Ovary (tissue), 9 donors: Measurements from ENCODE around the gene PTPRN2. TPM values are rescaled to one million over a fixed set of nuclear protein-coding genes. Genes with fewer than 3 reads are reported as not detected.

Experiments
- DNase-seq, 5 donors: peaks; one replicate each; pipeline ENCODE4 v3.0.0-alpha.2; 2019 to 2020
- H3K27ac ChIP-seq, 2 donors: fragments of 200-600 bp; one replicate each; pipeline versions ENCODE4 v1.5.1 to v1.8.0; 2019 to 2022
- H3K27me3 ChIP-seq: fragments of 200-600 bp; one replicate; pipeline ENCODE4 v1.8.0; 2022
- H3K36me3 ChIP-seq: fragments of 200-600 bp; sonication (generic); one replicate; pipeline ENCODE4 v1.5.1; 2019
- H3K4me1 ChIP-seq: one replicate; pipeline ENCODE4 v1.8.1; 2013; ENCODE audit warnings: mild to moderate bottlenecking, moderate library complexity; ENCODE audit not compliant: insufficient read depth
- H3K4me3 ChIP-seq: fragments of 200-600 bp; sonication (generic); one replicate; pipeline ENCODE4 v1.5.1; 2017
- H3K9me3 ChIP-seq, 2 donors: fragments of 200-600 bp in 1 of 2; sonication (generic) in 1 of 2; one replicate each; pipeline versions ENCODE4 v1.5.1 to v1.8.1; 2013 to 2019; ENCODE audit warnings: mild to moderate bottlenecking in 1 of 2, moderate library complexity in 1 of 2
- CTCF ChIP-seq, 3 donors: fragments of 450-650 bp in 2 of 3; fragments of 200-600 bp in 1 of 3; IDR thresholded peaks; one replicate each; pipeline versions ENCODE4 v1.5.1 to v1.8.0; 2016 to 2022; ENCODE audit warnings: antibody characterized with exemption in 3 of 3, mild to moderate bottlenecking in 1 of 3
- EP300 ChIP-seq: sonication (generic); formaldehyde crosslinking; IDR thresholded peaks from one replicate; pipeline ENCODE4 v1.6.1; 2017; ENCODE audit warnings: antibody characterized with exemption
- POLR2A ChIP-seq: fragments of 450-650 bp; IDR thresholded peaks from one replicate; pipeline ENCODE4 v1.6.1; 2017; ENCODE audit warnings: antibody characterized with exemption, mild to moderate bottlenecking, moderate library complexity
- WGBS, 3 donors: extraction: QIAGEN DNeasy Blood & Tissue Kit in 1 of 3; methylation state at CpG; one replicate each; pipeline versions ENCODE4 v1.1.5 to v1.1.7; 2013 to 2017; 5-methylcytosine and 5-hydroxymethylcytosine counted together
- intact Hi-C, 4 donors: fragments of 100-400 bp; cut with DNase I; formaldehyde crosslinking; loops; one replicate each; pipeline versions ENCODE4 v1.11.0 to v1.15.1; 2022 to 2023
- polyA plus RNA-seq, 2 donors: library from polyadenylated mRNA; stranded (reverse); fragments of 200-250 nt in 1 of 2; fragments of 350-450 nt in 1 of 2; fragmentation: Illumina TruSeq in 1 of 2; extraction: RNeasy Lipid Tissue Mini Kit (QIAGEN cat#74804) in 1 of 2; gene quantifications; one replicate each; pipeline ENCODE4 v1.2.3, GENCODE V29; 2013 to 2014
- total RNA-seq, 7 donors: library from RNA; depleted of rRNA in 2 of 7; stranded (reverse); fragments of >200 nt in 2 of 7; fragmentation: NEBNext Ultra II Directional in 3 of 7; extraction: Animal tissue kit (Norgen Biotek cat#: 25700) in 3 of 7; gene quantifications; one replicate each; pipeline versions ENCODE4 v1.1.0 to v1.2.4, GENCODE V29; 2016 to 2023
- donor health status: DM: no; HTN: no; CAD: no; lungs with moderate emphysema.
- donor health status: DM: no; HTN: no; CAD: no.
- donor health status: Bipolar disorder and iron deficiency.
- donor health status: DM: yes; HTN: yes; CAD: no.
- donor health status: DM: no; HTN: no; CAD: no.
- donor health status: DM: yes; HTN: yes; CAD: no.

Gene PTPRN2
- total and polyA plus RNA-seq, 9 donors, result 3.5 to 11.1 (median 5.9) TPM

GRCh38 chr7:158111906-158112570, 475.6 kb downstream of the PTPRN2 start:
- TF ChIP-seq EP300 (no peak), CTCF (IDR thresholded peaks at IDR 0.05) (no peak), POLR2A (no peak)
- Histone ChIP-seq H3K27me3 (no peaks in the 10 kb centered on the region), H3K36me3 (no peaks in the 10 kb centered on the region), H3K4me3 (no peak overlapping the region), H3K9me3 (peaks cover 0 to 3% of the 10 kb centered on the region in 2 donors), H3K4me1 (no peaks in the 10 kb centered on the region), H3K27ac (no peak overlapping the region)
- intact Hi-C loops, result no loop called here
- no peak for DNase-seq
- 86 to 88% (median 87%) methylated on average over 15 of the region's 15 CpGs for WGBS, 3 donors

- intact Hi-C loops, result no loop called here
- Histone ChIP-seq H3K4me1 (no peaks in the 10 kb centered on the region), H3K9me3 (peaks cover 0 to 3% of the 10 kb centered on the region in 2 donors), H3K36me3 (no peaks in the 10 kb centered on the region), H3K27ac (no peak overlapping the region), H3K4me3 (no peak overlapping the region), H3K27me3 (no peaks in the 10 kb centered on the region)
- DNase-seq, result no peak
- TF ChIP-seq CTCF (IDR thresholded peaks at IDR 0.05) (no peak), EP300 (no peak)
- WGBS, 3 donors, result 61 to 70% (median 66%) methylated on average over 16 of the region's 16 CpGs
Observed at GRCh38 chr7:158111049-158111751, 476.4 kb downstream of the PTPRN2 start.

GRCh38 chr7:158110661-158111048, 477.0 kb downstream of the PTPRN2 start:
- Histone ChIP-seq H3K4me1 (no peaks in the 10 kb centered on the region), H3K36me3 (no peaks in the 10 kb centered on the region), H3K9me3 (peaks cover 0 to 3% of the 10 kb centered on the region in 2 donors), H3K4me3 (no peak overlapping the region), H3K27ac (no peak overlapping the region), H3K27me3 (no peaks in the 10 kb centered on the region)
- no peak for DNase-seq
- WGBS, 3 donors, result 82 to 90% (median 87%) methylated on average over 14 of the region's 14 CpGs
- TF ChIP-seq EP300, result no peak
- TF ChIP-seq CTCF (IDR thresholded peaks at IDR 0.05), result no peak
- TF ChIP-seq POLR2A, result no peak
- intact Hi-C loops, result no loop called here

GRCh38 chr7:158110034-158110590, 477.5 kb downstream of the PTPRN2 start:
- TF ChIP-seq CTCF (IDR thresholded peaks at IDR 0.05) (no peak), EP300 (no peak), POLR2A (no peak)
- DNase-seq, result no peak
- whole genome bisulfite sequencing, 3 donors, result 83 to 91% (median 86%) methylated on average over 15 of the region's 15 CpGs
- H3K4me3 ChIP-seq, result no peak overlapping the region
- no peaks in the 10 kb centered on the region for H3K27me3 ChIP-seq
- H3K4me1 ChIP-seq, result no peaks in the 10 kb centered on the region
- H3K36me3 ChIP-seq, result no peaks in the 10 kb centered on the region
- H3K9me3 ChIP-seq, result peaks cover 0 to 3% of the 10 kb centered on the region in 2 donors
- intact Hi-C loops, result no loop called here
- H3K27ac ChIP-seq, result no peak overlapping the region
